ENCODE results near the gene TSEN2. TPM values are rescaled to one million over a fixed set of nuclear protein-coding genes. Genes with fewer than 3 reads are reported as not detected.

The TSEN2 gene
- total and polyA plus RNA-seq, 10 of the 15 experiments (the other 5 are each of a cell fraction or from before 2014, with no cell fraction given) = 17.7 to 32.3 (median 24.3) TPM

DNA sequence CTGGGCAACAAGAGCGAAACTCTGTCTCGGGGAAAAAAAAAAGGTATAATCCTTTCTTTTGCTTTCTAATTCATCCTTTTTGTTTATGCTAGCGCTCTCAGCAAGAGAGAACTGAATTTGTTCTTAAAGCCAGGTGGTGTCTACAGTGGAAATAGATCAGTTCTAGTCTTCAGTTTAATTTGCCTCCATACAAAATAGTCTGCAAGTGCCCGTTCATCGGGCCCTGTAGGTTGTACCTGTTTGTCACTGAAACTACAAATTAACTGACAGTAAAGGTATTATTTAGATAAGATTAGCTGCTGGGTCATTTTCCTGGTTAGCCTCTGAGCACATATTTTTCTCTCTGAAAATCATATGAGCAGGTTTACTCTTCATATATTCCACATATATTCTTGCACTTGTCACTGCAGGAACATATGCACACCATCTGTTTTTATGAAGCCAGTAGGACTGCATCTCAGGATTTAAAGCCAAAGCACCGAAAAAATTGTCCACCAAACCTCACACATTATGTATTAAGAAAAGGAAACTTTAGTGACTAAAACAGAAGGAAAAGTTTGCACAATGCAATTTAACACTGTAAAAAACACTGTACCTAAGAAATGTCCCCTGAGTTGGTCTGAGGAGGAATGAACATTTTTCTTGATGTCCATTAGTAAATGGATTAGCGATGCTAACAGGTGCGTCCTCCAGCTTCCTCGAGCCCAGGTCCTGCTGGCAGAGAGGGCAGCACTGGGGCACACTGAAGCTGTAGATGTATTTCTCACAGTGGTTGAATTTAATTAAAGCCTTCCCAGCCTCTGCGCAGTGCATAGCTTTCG lies 60.6 kb downstream of the TSEN2 start (continued):
- TF ChIP-seq MXI1 (IDR thresholded peaks at IDR 0.05; ENCODE audit: low read depth, low read length) = no peak

DNA sequence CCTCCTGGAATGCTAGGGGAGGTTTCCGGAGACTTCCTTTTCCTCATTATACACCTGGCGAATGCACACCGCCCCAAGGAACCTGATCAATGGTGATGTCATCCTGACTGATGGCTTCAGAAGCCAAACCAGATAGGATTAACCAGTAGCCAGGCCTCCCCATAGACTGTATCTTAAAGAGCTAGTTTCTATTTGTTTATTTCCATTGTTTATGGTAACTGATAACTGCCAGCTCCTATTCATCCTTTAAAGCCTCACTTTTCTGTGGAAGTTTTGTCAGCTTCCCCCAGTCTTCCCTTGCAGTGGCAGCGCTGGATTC lies 61.2 kb downstream of the TSEN2 start, which contains the start of gene MKRN2OS:
Gene MKRN2OS (minus strand): TSS at position 27 of the 319 bp plus-strand sequence. CDS start 35 bp downstream, outside the sequence.
- H3K79me2 ChIP-seq (ENCODE audit: control insufficient read depth, insufficient read depth, low read length) = no peaks in the 10 kb centered on the region
- no peak for FAIRE-seq
- POLR2A ChIA-PET = interaction anchor here (1.4 kb wide), 1 partner anchor 9 kb away, joined by 3 read pairs; no protein-coding TSS in a partner anchor
- no peak within 1 kb of the TSS for H3K9ac ChIP-seq (ENCODE audit: control insufficient read depth, insufficient read depth, low read length)
- SMC1A ChIA-PET (ENCODE audit: uncharacterized antibody, unreplicated experiment) = interaction anchor here (1.5 to 1.6 kb wide), 2 partner anchors 10 to 61 kb away, joined by 3 to 8 read pairs; partner anchors contain the start of gene TSEN2
- no peaks in the 10 kb centered on the region; a peak in 1 of 4 replicates for H3K36me3 ChIP-seq (ENCODE audit: control insufficient read depth in 2 of 2, insufficient read depth in 2 of 2, low read length in 1 of 2)
- H3K27ac ChIP-seq (ENCODE audit: control insufficient read depth, insufficient read depth) = no peak within 1 kb of the TSS
- no peak for ATAC-seq
- WGBS (ENCODE audit: insufficient coverage, insufficient replicate concordance, low lambda C conversion rate, missing lambda C conversion rate) = 93% methylated on average over 4 of the region's 4 CpGs
- RAD21 ChIA-PET (ENCODE audit: unreplicated experiment) = no interaction called here
- in situ Hi-C loops (cut with MboI) (no loop called here), intact Hi-C loops (cut with micrococcal nuclease; ENCODE audit: unreplicated experiment) (no loop called here)
- no peaks in the 10 kb centered on the region for H4K20me1 ChIP-seq (ENCODE audit: control insufficient read depth, insufficient read depth)
- TF ChIP-seq CREM (IDR thresholded peaks at IDR 0.05; ENCODE audit: low read depth) (no peak), SREBF2 (IDR thresholded peaks at IDR 0.05; ENCODE audit: low read length) (no peak), NR2F1 (conservative IDR thresholded peaks at IDR 0.05) (no peak), EED (IDR thresholded peaks at IDR 0.05; ENCODE audit: low read depth) (no peak), KDM1A (IDR thresholded peaks at IDR 0.05; ENCODE audit: borderline replicate concordance) (no peak)
- H3K4me2 ChIP-seq (ENCODE audit: control insufficient read depth, insufficient read depth) = no peak within 1 kb of the TSS
- no peak within 1 kb of the TSS for H2AFZ ChIP-seq (ENCODE audit: control insufficient read depth, low read depth, low read length)
- CTCF ChIA-PET = interaction anchor here (0.8 kb wide), 1 partner anchor 10 kb away, joined by 3 read pairs; no protein-coding TSS in a partner anchor
- BruUV-seq (replicated peaks) = no TSS peak
- no peaks in the 10 kb centered on the region for H3K4me1 ChIP-seq (ENCODE audit: control insufficient read depth, insufficient read depth, low read length)
- no peak for DNase-seq (ENCODE audit: low read depth, low spot score)
- H3K9me3 ChIP-seq (replicated peaks; ENCODE audit: control insufficient read depth, insufficient read depth, low read length) = no peaks in the 10 kb centered on the region
- H3K27me3 ChIP-seq (replicated peaks in 1 of 2; ENCODE audit: control insufficient read depth in 2 of 2, insufficient read depth in 2 of 2, low read length in 1 of 2) = no peaks in the 10 kb centered on the region
- H3K4me3 ChIP-seq = no peak within 1 kb of the TSS
